GM12878 (cell line): ENCODE measurements around the gene C11orf91. TPM values are rescaled to one million over a fixed set of nuclear protein-coding genes. Genes with fewer than 3 reads are reported as not detected.

Experiments used
- ATAC-seq: fragments of 200-7000 bp; cut with Tn5 transposase; 3 replicates; pipeline ENCODE4 v1.9.1; 2020; ENCODE audit warnings: mild to moderate bottlenecking, moderate library complexity
- BruUV-seq: library from RNA; stranded (reverse); fragments of 400-500 nt; replicated peaks from 2 replicates; lab custom pipeline; 2021; lab: Mats Ljungman, UMichigan
- CTCF ChIA-PET: fragments of 300-600 bp; sonication (Branson Sonifier 250); formaldehyde crosslinking; extraction: SDS; loops from one replicate; lab custom pipeline; 2021; ENCODE audit warnings: inconsistent platforms; lab: Yijun Ruan, JAX
- POLR2A ChIA-PET: fragments of 350-600 bp; formaldehyde crosslinking; extraction: SDS; loops from one replicate; lab custom pipeline; 2021; ENCODE audit warnings: inconsistent platforms; lab: Charles Lee
- RAD21 ChIA-PET: fragments of 300-600 bp; sonication (Branson Sonifier 250); formaldehyde crosslinking; loops from one replicate; lab custom pipeline; 2023; ENCODE audit warnings: antibody characterized with exemption; ENCODE audit not compliant: unreplicated experiment; lab: Charles Lee
- SMC1A ChIA-PET: fragments of 300-600 bp; sonication (Branson Sonifier 250); formaldehyde crosslinking; loops from one replicate; lab custom pipeline; 2023; ENCODE audit not compliant: unreplicated experiment, uncharacterized antibody; lab: Charles Lee
- DNase-seq: peaks from one replicate; pipeline ENCODE4 v3.0.0-alpha.2; 2011; ENCODE audit warnings: low read depth, low spot score
- FAIRE-seq: peaks from 3 replicates; lab custom pipeline; 2011; peaks lifted over from hg19 to GRCh38; lab: Jason Lieb, UNC
- H2AFZ ChIP-seq: 2 replicates; pipeline ENCODE4 v1.6.0; 2011; ENCODE audit warnings: low read depth, low read length, control low read depth; ENCODE audit not compliant: control insufficient read depth
- H3K27ac ChIP-seq: 2 replicates; pipeline ENCODE4 v1.5.1; 2011; ENCODE audit warnings: control low read depth; ENCODE audit not compliant: control insufficient read depth, insufficient read depth
- H3K27me3 ChIP-seq, 2 experiments: replicated peaks in 1 of 2; 2 replicates each; pipeline versions ENCODE4 v1.6.0 to v1.6.1; 2011; ENCODE audit warnings: low read length in 1 of 2; ENCODE audit not compliant: control insufficient read depth in 2 of 2, insufficient read depth in 2 of 2
- H3K36me3 ChIP-seq, 2 experiments: 2 replicates each; pipeline ENCODE4 v1.5.1; 2011; ENCODE audit warnings: low read length in 1 of 2; ENCODE audit not compliant: control insufficient read depth in 2 of 2, insufficient read depth in 2 of 2
- H3K4me1 ChIP-seq: 2 replicates; pipeline ENCODE4 v1.6.1; 2011; ENCODE audit warnings: mild to moderate bottlenecking, low read length, moderate library complexity, mixed read lengths; ENCODE audit not compliant: control insufficient read depth, insufficient read depth
- H3K4me2 ChIP-seq: 2 replicates; pipeline ENCODE4 v1.6.0; 2011; ENCODE audit warnings: control low read depth; ENCODE audit not compliant: control insufficient read depth, insufficient read depth
- H3K4me3 ChIP-seq: fragments of 200-600 bp; sonication (generic); 2 replicates; pipeline ENCODE4 v1.5.1; 2016
- H3K79me2 ChIP-seq: 2 replicates; pipeline ENCODE4 v1.6.0; 2011; ENCODE audit warnings: low read length; ENCODE audit not compliant: control insufficient read depth, insufficient read depth
- H3K9ac ChIP-seq: 2 replicates; pipeline ENCODE4 v1.8.0; 2011; ENCODE audit warnings: low read length, control low read depth, mixed read lengths; ENCODE audit not compliant: control insufficient read depth, insufficient read depth
- H3K9me3 ChIP-seq: replicated peaks from 3 replicates; pipeline ENCODE4 v1.5.1; 2011; ENCODE audit warnings: mild to moderate bottlenecking, low read length; ENCODE audit not compliant: control insufficient read depth, insufficient read depth
- H4K20me1 ChIP-seq: 2 replicates; pipeline ENCODE4 v1.6.0; 2011; ENCODE audit not compliant: control insufficient read depth, insufficient read depth
- ZNF384 ChIP-seq: IDR thresholded peaks from 2 replicates; pipeline ENCODE4 v1.6.1; 2012; ENCODE audit warnings: low read depth, mild to moderate bottlenecking, low read length, improper control_type of control experiment, borderline replicate concordance
- WGBS: methylation state at CpG from one replicate; pipeline ENCODE4 v1.1.6; 2016; ENCODE audit warnings: low lambda C conversion rate; ENCODE audit not compliant: insufficient replicate concordance, insufficient coverage; ENCODE audit errors: missing lambda C conversion rate; 5-methylcytosine and 5-hydroxymethylcytosine counted together
- in situ Hi-C: fragments of 300-500 bp; cut with MboI; formaldehyde crosslinking; loops from 9 replicates; pipeline ENCODE4 v1.14.3; 2018; ENCODE audit warnings: mixed read lengths
- intact Hi-C: fragments of 100-400 bp; cut with micrococcal nuclease; formaldehyde crosslinking; loops from one replicate; pipeline ENCODE4 v1.14.2; 2022; ENCODE audit not compliant: unreplicated experiment
- polyA plus RNA-seq, 11 experiments: library from polyadenylated mRNA; depleted of rRNA in 4 of 11; unstranded in 6 of 11; stranded (reverse) in 5 of 11; fragments of >200 nt; fragmentation: Nextera tagmentation in 4 of 11; fragmentation: Illumina TruSeq in 1 of 11; extraction: Ambion mirVana in 4 of 11; extraction: Trizol in 1 of 11; gene quantifications; 1 replicate in 1 of 11; 2 replicates in 10 of 11; pipeline versions ENCODE4 v1.2.1 to v1.2.3, GENCODE V29; 2011 to 2016; ENCODE audit warnings: inconsistent platforms in 2 of 11, missing spikeins in 2 of 11, low read depth in 1 of 11
- total RNA-seq, 4 experiments: library from RNA; depleted of rRNA in 3 of 4; stranded (reverse); fragments of >200 nt in 3 of 4; fragmentation: Illumina TruSeq in 1 of 4; extraction: Trizol in 1 of 4; gene quantifications; 2 replicates each; pipeline versions ENCODE4 v1.2.1 to v1.2.3, GENCODE V29; 2013 to 2021
- TF ChIP-seq, protein P1 (sequence below): fragments of 450-650 bp; IDR thresholded peaks from 2 replicates; pipeline ENCODE4 v1.6.1; 2017; ENCODE audit warnings: mild to moderate bottlenecking

C11orf91 gene
- total and polyA plus RNA-seq, 10 of the 15 experiments (the other 5 are each of a cell fraction or from before 2014, with no cell fraction given), result not detected

DNA sequence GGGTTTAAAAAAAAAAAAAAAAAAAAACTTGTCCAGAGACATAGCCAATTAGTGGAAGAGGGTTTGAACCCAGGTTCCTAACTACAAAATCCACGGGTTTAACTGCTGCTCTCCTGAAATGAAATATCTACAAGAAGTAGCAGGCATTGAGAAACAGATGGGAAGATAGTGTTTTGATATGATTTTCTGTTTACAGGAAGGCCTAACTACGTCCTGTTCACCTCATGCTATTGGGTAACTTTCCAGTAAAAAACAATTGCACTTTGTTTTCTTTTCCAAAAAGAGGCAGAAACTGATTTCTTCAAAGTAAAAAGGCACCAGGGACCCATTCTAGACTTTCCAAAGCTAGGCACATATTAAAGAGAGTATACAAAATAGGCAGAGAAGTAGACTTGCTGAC lies 5.9 kb upstream of the C11orf91 start:
- Histone ChIP-seq H3K27me3 (no peaks in the 10 kb centered on the region), H3K36me3 (peaks cover 13 to 18% of the 10 kb centered on the region in 2 experiments), H4K20me1 (no peaks in the 10 kb centered on the region), H2AFZ (no peak overlapping the region), H3K9ac (no peak overlapping the region), H3K79me2 (no peaks in the 10 kb centered on the region), H3K4me1 (0 out of 2 replicates have a peak, but pooled peaks cover 4% of the 10 kb centered on the region), H3K27ac (no peak overlapping the region), H3K4me2 (no peak overlapping the region)
- POLR2A ChIA-PET, result interaction anchor here (0.6 to 1.9 kb wide), 3 partner anchors 9 to 900 kb away, joined by 3 to 4 read pairs (median 4); no protein-coding TSS in a partner anchor
- intact Hi-C loops, result no loop called here
- FAIRE-seq (no peak), ATAC-seq (no peak), DNase-seq (no peak)
- in situ Hi-C loops, result no loop called here
- SMC1A ChIA-PET, result interaction anchor here (1.1 to 1.2 kb wide), 4 partner anchors 10 to 36 kb away, joined by 3 to 9 read pairs (median 6); no protein-coding TSS in a partner anchor
- 47% methylated on average over 2 of the region's 2 CpGs for whole genome bisulfite sequencing
- RAD21 ChIA-PET, result interaction anchor here (0.9 to 1.4 kb wide), 3 partner anchors 9 to 36 kb away, joined by 3 to 6 read pairs (median 4); no protein-coding TSS in a partner anchor
- BruUV-seq, result no TSS peak
- TF ChIP-seq ZNF384, result peak; percentile 68
- TF ChIP-seq, protein P1, sequence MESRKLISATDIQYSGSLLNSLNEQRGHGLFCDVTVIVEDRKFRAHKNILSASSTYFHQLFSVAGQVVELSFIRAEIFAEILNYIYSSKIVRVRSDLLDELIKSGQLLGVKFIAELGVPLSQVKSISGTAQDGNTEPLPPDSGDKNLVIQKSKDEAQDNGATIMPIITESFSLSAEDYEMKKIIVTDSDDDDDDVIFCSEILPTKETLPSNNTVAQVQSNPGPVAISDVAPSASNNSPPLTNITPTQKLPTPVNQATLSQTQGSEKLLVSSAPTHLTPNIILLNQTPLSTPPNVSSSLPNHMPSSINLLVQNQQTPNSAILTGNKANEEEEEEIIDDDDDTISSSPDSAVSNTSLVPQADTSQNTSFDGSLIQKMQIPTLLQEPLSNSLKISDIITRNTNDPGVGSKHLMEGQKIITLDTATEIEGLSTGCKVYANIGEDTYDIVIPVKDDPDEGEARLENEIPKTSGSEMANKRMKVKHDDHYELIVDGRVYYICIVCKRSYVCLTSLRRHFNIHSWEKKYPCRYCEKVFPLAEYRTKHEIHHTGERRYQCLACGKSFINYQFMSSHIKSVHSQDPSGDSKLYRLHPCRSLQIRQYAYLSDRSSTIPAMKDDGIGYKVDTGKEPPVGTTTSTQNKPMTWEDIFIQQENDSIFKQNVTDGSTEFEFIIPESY, result no peak
- TF ChIP-seq, all 136 proteins: peak for 1
- no peaks in the 10 kb centered on the region for H3K9me3 ChIP-seq
- no peak overlapping the region for H3K4me3 ChIP-seq
- CTCF ChIA-PET, result interaction anchor here (1.9 to 7.1 kb wide), 2 partner anchors 10 to 36 kb away, joined by 11 to 35 read pairs; no protein-coding TSS in a partner anchor
